Osteoblast (primary cell): Measurements from ENCODE around the gene UNC5A. TPM values are rescaled to one million over a fixed set of nuclear protein-coding genes. Genes with fewer than 3 reads are reported as not detected.

Experiments used
- DNase-seq: peaks from one replicate; pipeline ENCODE4 v3.0.0; 2011; ENCODE audit warnings: low spot score, mixed read lengths; ENCODE audit not compliant: insufficient read length; ENCODE audit errors: missing footprints
- H2AFZ ChIP-seq: 2 replicates; pipeline ENCODE4 v1.6.0; 2011; ENCODE audit warnings: mild to moderate bottlenecking, low read length
- H3K27ac ChIP-seq: 2 replicates; pipeline ENCODE4 v1.5.1; 2011; ENCODE audit warnings: mild to moderate bottlenecking, low read depth, low read length, moderate library complexity
- H3K27me3 ChIP-seq: 2 replicates; pipeline ENCODE4 v1.6.0; 2012; ENCODE audit warnings: mild to moderate bottlenecking, control low read depth, inconsistent platforms, low read length, moderate library complexity; ENCODE audit not compliant: insufficient read depth
- H3K36me3 ChIP-seq: 2 replicates; pipeline ENCODE4 v1.5.1; 2011; ENCODE audit warnings: mild to moderate bottlenecking, low read length, control low read depth, moderate library complexity; ENCODE audit not compliant: insufficient read depth
- H3K4me1 ChIP-seq: 2 replicates; pipeline ENCODE4 v1.5.1; 2011; ENCODE audit warnings: mild to moderate bottlenecking, low read length, control low read depth, moderate library complexity; ENCODE audit not compliant: insufficient read depth
- H3K4me2 ChIP-seq: 2 replicates; pipeline ENCODE4 v1.6.0; 2011; ENCODE audit warnings: mild to moderate bottlenecking, low read length; ENCODE audit not compliant: insufficient read depth
- H3K4me3 ChIP-seq: fragments of 200-600 bp; sonication (generic); 3 replicates; pipeline ENCODE4 v1.5.1; 2012; ENCODE audit warnings: mild to moderate bottlenecking, low read length, inconsistent platforms; ENCODE audit not compliant: insufficient read depth
- H3K79me2 ChIP-seq: 2 replicates; pipeline ENCODE4 v1.6.0; 2012; ENCODE audit warnings: mild to moderate bottlenecking, low read length, control low read depth, inconsistent platforms; ENCODE audit not compliant: insufficient read depth
- H3K9me3 ChIP-seq: 2 replicates; pipeline ENCODE4 v1.5.1; 2011; ENCODE audit warnings: low read depth, low read length, control low read depth
- H4K20me1 ChIP-seq: 2 replicates; pipeline ENCODE4 v1.6.0; 2012; ENCODE audit warnings: mild to moderate bottlenecking, low read length, control low read depth; ENCODE audit not compliant: insufficient read depth
- CTCF ChIP-seq: IDR thresholded peaks from 2 replicates; pipeline ENCODE4 v1.5.1; 2011; ENCODE audit warnings: mild to moderate bottlenecking, low read depth, low read length, moderate library complexity; ENCODE audit errors: extremely low read depth
- total RNA-seq: library from RNA; depleted of rRNA; stranded (reverse); fragments of >200 nt; gene quantifications from 2 replicates; pipeline ENCODE4 v1.2.3, GENCODE V29; 2012

The UNC5A gene
- total RNA-seq, 1 donor: not detected

- H3K4me3 ChIP-seq: no peak overlapping the region
- no peak overlapping the region for H3K27ac ChIP-seq
- H2AFZ ChIP-seq: no peak overlapping the region
- H3K9me3 ChIP-seq: no peaks in the 10 kb centered on the region
- DNase-seq: no peak
- H3K79me2 ChIP-seq: no peaks in the 10 kb centered on the region
- H4K20me1 ChIP-seq: peaks cover 5% of the 10 kb centered on the region
- no peaks in the 10 kb centered on the region for H3K36me3 ChIP-seq
- H3K4me2 ChIP-seq: no peak overlapping the region
- no peaks in the 10 kb centered on the region for H3K4me1 ChIP-seq
- H3K27me3 ChIP-seq: peaks cover 14% of the 10 kb centered on the region
- TF ChIP-seq CTCF: no peak
Observed at GRCh38 chr5:176835918-176836317, 25.6 kb downstream of the UNC5A start.

- no peaks in the 10 kb centered on the region for H3K79me2 ChIP-seq
- peaks cover 18% of the 10 kb centered on the region for H3K27me3 ChIP-seq
- H3K36me3 ChIP-seq: no peaks in the 10 kb centered on the region
- H3K9me3 ChIP-seq: no peaks in the 10 kb centered on the region
- no peak overlapping the region for H2AFZ ChIP-seq
- H3K4me2 ChIP-seq: no peak overlapping the region
- DNase-seq: no peak
- no peaks in the 10 kb centered on the region for H3K4me1 ChIP-seq
- TF ChIP-seq CTCF: no peak
- H3K4me3 ChIP-seq: no peak overlapping the region
- H4K20me1 ChIP-seq: peaks cover 5% of the 10 kb centered on the region
- H3K27ac ChIP-seq: no peak overlapping the region
Observed at GRCh38 chr5:176836811-176837706, 26.7 kb downstream of the UNC5A start.

GRCh38 chr5:176837707-176838115 is 27.4 kb downstream of the UNC5A start:
- H3K27ac ChIP-seq: no peak overlapping the region
- H3K36me3 ChIP-seq: no peaks in the 10 kb centered on the region
- no peak for TF ChIP-seq CTCF
- peaks cover 18% of the 10 kb centered on the region for H3K27me3 ChIP-seq
- H3K4me2 ChIP-seq: no peak overlapping the region
- H4K20me1 ChIP-seq: peaks cover 5% of the 10 kb centered on the region
- H3K9me3 ChIP-seq: no peaks in the 10 kb centered on the region
- no peaks in the 10 kb centered on the region for H3K79me2 ChIP-seq
- no peak overlapping the region for H2AFZ ChIP-seq
- peak; percentile 98 for DNase-seq
- no peak overlapping the region for H3K4me3 ChIP-seq
- no peaks in the 10 kb centered on the region for H3K4me1 ChIP-seq

GRCh38 chr5:176843673-176844072 is 33.3 kb downstream of the UNC5A start:
- no peak overlapping the region for H3K27ac ChIP-seq
- H3K4me3 ChIP-seq: no peak overlapping the region
- H3K9me3 ChIP-seq: no peaks in the 10 kb centered on the region
- no peak for DNase-seq
- H4K20me1 ChIP-seq: no peaks in the 10 kb centered on the region
- peaks cover 27% of the 10 kb centered on the region for H3K27me3 ChIP-seq
- H2AFZ ChIP-seq: no peak overlapping the region
- no peaks in the 10 kb centered on the region for H3K4me1 ChIP-seq
- no peaks in the 10 kb centered on the region for H3K36me3 ChIP-seq
- no peak for TF ChIP-seq CTCF
- H3K4me2 ChIP-seq: no peak overlapping the region
- H3K79me2 ChIP-seq: no peaks in the 10 kb centered on the region
